AG09309 (cell line): Measurements from ENCODE around the gene SUPT3H.

Source experiments
- DNase-seq: peaks from one replicate; pipeline ENCODE4 v3.0.0-alpha.2; 2010; ENCODE audit warnings: low read depth
- H3K4me3 ChIP-seq: 2 replicates; pipeline ENCODE4 v1.5.1; 2011; ENCODE audit warnings: mild to moderate bottlenecking, low read depth, low read length, moderate library complexity; ENCODE audit not compliant: control insufficient read depth
- CTCF ChIP-seq: IDR thresholded peaks from 2 replicates; pipeline ENCODE4 v1.5.1; 2011; ENCODE audit warnings: mild to moderate bottlenecking, low read depth, low read length, inconsistent platforms; ENCODE audit not compliant: insufficient read depth, control insufficient read depth; ENCODE audit errors: missing control alignments

Gene SUPT3H

GRCh38 chr6:45310118-45310788, 67.5 kb downstream of the SUPT3H start:
- DNase-seq = no peak
- H3K4me3 ChIP-seq = no peak overlapping the region
- TF ChIP-seq CTCF = no peak

- no peak for DNase-seq
- H3K4me3 ChIP-seq = no peak overlapping the region
- no peak for TF ChIP-seq CTCF
Observed at GRCh38 chr6:45305546-45305945, 72.2 kb downstream of the SUPT3H start.

GRCh38 chr6:45302832-45303231, 74.9 kb downstream of the SUPT3H start:
- no peak for TF ChIP-seq CTCF
- no peak overlapping the region for H3K4me3 ChIP-seq
- no peak for DNase-seq

- no peak for DNase-seq
- no peak overlapping the region for H3K4me3 ChIP-seq
- TF ChIP-seq CTCF = no peak
Observed at GRCh38 chr6:45301348-45302142, 76.2 kb downstream of the SUPT3H start.

GRCh38 chr6:45300736-45301135, 77.0 kb downstream of the SUPT3H start:
- H3K4me3 ChIP-seq = no peak overlapping the region
- no peak for DNase-seq
- TF ChIP-seq CTCF = no peak

- TF ChIP-seq CTCF = no peak
- no peak overlapping the region for H3K4me3 ChIP-seq
- no peak for DNase-seq
Observed at GRCh38 chr6:45299096-45299581, 78.6 kb downstream of the SUPT3H start.
